Caco-2 (cell line): ENCODE measurements around the gene CAPN5. TPM values are rescaled to one million over a fixed set of nuclear protein-coding genes. Genes with fewer than 3 reads are reported as not detected.

Experiments
- BruUV-seq: library from RNA; stranded (reverse); fragments of 400-500 nt; replicated peaks from 2 replicates; lab custom pipeline; 2021; lab: Mats Ljungman, UMichigan
- CTCF ChIA-PET: fragments of 300-600 bp; sonication (Branson Sonifier 250); formaldehyde crosslinking; loops from one replicate; lab custom pipeline; 2022; ENCODE audit warnings: antibody characterized with exemption; lab: Charles Lee
- POLR2A ChIA-PET: fragments of 300-600 bp; sonication (Branson Sonifier 250); formaldehyde crosslinking; loops from one replicate; lab custom pipeline; 2022; ENCODE audit warnings: antibody characterized with exemption; lab: Charles Lee
- DNase-seq, 2 experiments: peaks; one replicate each; pipeline versions ENCODE4 v3.0.0 to v3.0.0-alpha.2; 2020 to 2022
- H3K27me3 ChIP-seq: replicated peaks from 2 replicates; pipeline ENCODE4 v1.6.0; 2011; ENCODE audit warnings: low read length; ENCODE audit not compliant: control insufficient read depth, insufficient read depth
- H3K36me3 ChIP-seq: 2 replicates; pipeline ENCODE4 v1.5.1; 2011; ENCODE audit warnings: low read length; ENCODE audit not compliant: control insufficient read depth, insufficient read depth
- H3K4me1 ChIP-seq: fragments of 250-450 bp; sonication (Bioruptor Pico); 2 replicates; pipeline ENCODE4 v1.5.1; 2020; ENCODE audit warnings: mild to moderate bottlenecking
- H3K4me3 ChIP-seq: 2 replicates; pipeline ENCODE4 v1.5.1; 2011; ENCODE audit warnings: low read depth, mild to moderate bottlenecking, control low read depth, low read length
- H3K9me3 ChIP-seq: fragments of 250-450 bp; sonication (Bioruptor Pico); 2 replicates; pipeline ENCODE4 v1.5.1; 2020; ENCODE audit warnings: mild to moderate bottlenecking, moderate library complexity
- H3K27ac Mint-ChIP-seq: one replicate; pipeline ENCODE4 v1.8.0; 2022; ENCODE audit warnings: mixed read lengths; ENCODE audit not compliant: unreplicated experiment
- H3K27me3 Mint-ChIP-seq: one replicate; pipeline ENCODE4 v1.8.0; 2022; ENCODE audit warnings: mixed read lengths; ENCODE audit not compliant: insufficient read depth, unreplicated experiment
- H3K36me3 Mint-ChIP-seq: one replicate; pipeline ENCODE4 v1.8.0; 2022; ENCODE audit warnings: mild to moderate bottlenecking, mixed read lengths; ENCODE audit not compliant: insufficient read depth, unreplicated experiment
- H3K4me1 Mint-ChIP-seq: one replicate; pipeline ENCODE4 v1.8.0; 2022; ENCODE audit warnings: low read depth, mixed read lengths; ENCODE audit not compliant: unreplicated experiment
- H3K4me3 Mint-ChIP-seq: one replicate; pipeline ENCODE4 v1.8.0; 2022; ENCODE audit warnings: mild to moderate bottlenecking, moderate library complexity, mixed read lengths; ENCODE audit not compliant: unreplicated experiment
- H3K9me3 Mint-ChIP-seq: one replicate; pipeline ENCODE4 v1.8.0; 2022; ENCODE audit warnings: mixed read lengths; ENCODE audit not compliant: unreplicated experiment
- intact Hi-C: fragments of 100-400 bp; cut with micrococcal nuclease; formaldehyde crosslinking; loops from one replicate; pipeline ENCODE4 v1.10.0; 2022; ENCODE audit not compliant: unreplicated experiment
- total RNA-seq: library from RNA; stranded (reverse); gene quantifications from 2 replicates; pipeline ENCODE4 v1.2.3, GENCODE V29; 2022
- TF ChIP-seq, protein P1 (sequence below), 2 experiments: fragments of 200-600 bp in 1 of 2; IDR thresholded peaks; 1 replicate in 1 of 2; 2 replicates in 1 of 2; pipeline versions ENCODE4 v1.5.1 to v1.8.0; 2011 to 2022; ENCODE audit warnings: antibody characterized with exemption in 1 of 2, control low read depth in 1 of 2, inconsistent platforms in 1 of 2, low read depth in 1 of 2, low read length in 1 of 2, mild to moderate bottlenecking in 1 of 2, moderate library complexity in 1 of 2; ENCODE audit not compliant: insufficient read depth in 1 of 2, severe bottlenecking in 1 of 2, unreplicated experiment in 1 of 2

The CAPN5 gene
- total RNA-seq, 1 experiment from 2014 or later: 21.2 TPM

- CTCF ChIA-PET: interaction anchor here (1.3 to 4.8 kb wide), 6 partner anchors 10 to 301 kb away, joined by 4 to 47 read pairs (median 22); no protein-coding TSS in a partner anchor
- Mint-ChIP-seq H3K9me3 (peaks cover 11% of the 10 kb centered on the region), H3K27me3 (no peaks in the 10 kb centered on the region), H3K4me1 (peaks cover 33% of the 10 kb centered on the region), H3K27ac (no peak overlapping the region), H3K36me3 (peaks cover 13% of the 10 kb centered on the region), H3K4me3 (peak overlapping the region; percentile 31)
- TF ChIP-seq, protein P1, sequence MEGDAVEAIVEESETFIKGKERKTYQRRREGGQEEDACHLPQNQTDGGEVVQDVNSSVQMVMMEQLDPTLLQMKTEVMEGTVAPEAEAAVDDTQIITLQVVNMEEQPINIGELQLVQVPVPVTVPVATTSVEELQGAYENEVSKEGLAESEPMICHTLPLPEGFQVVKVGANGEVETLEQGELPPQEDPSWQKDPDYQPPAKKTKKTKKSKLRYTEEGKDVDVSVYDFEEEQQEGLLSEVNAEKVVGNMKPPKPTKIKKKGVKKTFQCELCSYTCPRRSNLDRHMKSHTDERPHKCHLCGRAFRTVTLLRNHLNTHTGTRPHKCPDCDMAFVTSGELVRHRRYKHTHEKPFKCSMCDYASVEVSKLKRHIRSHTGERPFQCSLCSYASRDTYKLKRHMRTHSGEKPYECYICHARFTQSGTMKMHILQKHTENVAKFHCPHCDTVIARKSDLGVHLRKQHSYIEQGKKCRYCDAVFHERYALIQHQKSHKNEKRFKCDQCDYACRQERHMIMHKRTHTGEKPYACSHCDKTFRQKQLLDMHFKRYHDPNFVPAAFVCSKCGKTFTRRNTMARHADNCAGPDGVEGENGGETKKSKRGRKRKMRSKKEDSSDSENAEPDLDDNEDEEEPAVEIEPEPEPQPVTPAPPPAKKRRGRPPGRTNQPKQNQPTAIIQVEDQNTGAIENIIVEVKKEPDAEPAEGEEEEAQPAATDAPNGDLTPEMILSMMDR (IDR thresholded peaks at IDR 0.05; ENCODE audit: insufficient read depth in 1 of 2, low read depth in 1 of 2, low read length in 1 of 2, severe bottlenecking in 1 of 2, unreplicated experiment in 1 of 2): no peak
- no TSS peak for BruUV-seq
- DNase-seq: peak in 1 of 2 experiments; percentile 46
- Histone ChIP-seq H3K36me3 (no peaks in the 10 kb centered on the region), H3K27me3 (no peaks in the 10 kb centered on the region), H3K9me3 (no peaks in the 10 kb centered on the region), H3K4me1 (peaks cover 28% of the 10 kb centered on the region), H3K4me3 (no peak overlapping the region)
- intact Hi-C loops: no loop called here
- POLR2A ChIA-PET: interaction anchor here (1.0 to 1.9 kb wide), 2 partner anchors 73 to 254 kb away, joined by 3 to 4 read pairs; no protein-coding TSS in a partner anchor
Observed at GRCh38 chr11:77035580-77035979, 31.2 kb upstream of the CAPN5 start.

GRCh38 chr11:77036398-77036797, 30.4 kb upstream of the CAPN5 start:
- H3K27me3 Mint-ChIP-seq: no peaks in the 10 kb centered on the region
- Histone ChIP-seq H3K36me3 (no peaks in the 10 kb centered on the region), H3K4me3 (no peak overlapping the region), H3K9me3 (no peaks in the 10 kb centered on the region), H3K4me1 (peaks cover 28% of the 10 kb centered on the region), H3K27me3 (no peaks in the 10 kb centered on the region)
- H3K4me3 Mint-ChIP-seq: peak overlapping the region; percentile 15
- TF ChIP-seq, protein P1 (IDR thresholded peaks at IDR 0.05; ENCODE audit: insufficient read depth in 1 of 2, low read depth in 1 of 2, low read length in 1 of 2, severe bottlenecking in 1 of 2, unreplicated experiment in 1 of 2): no peak
- DNase-seq: peak in 1 of 2 experiments; percentile 78
- peaks cover 32% of the 10 kb centered on the region for H3K4me1 Mint-ChIP-seq
- POLR2A ChIA-PET: interaction anchor here (0.6 to 1.9 kb wide), 3 partner anchors 11 to 255 kb away, joined by 3 to 4 read pairs (median 4); no protein-coding TSS in a partner anchor
- peaks cover 14% of the 10 kb centered on the region for H3K36me3 Mint-ChIP-seq
- peak overlapping the region; percentile 31 for H3K27ac Mint-ChIP-seq
- intact Hi-C loops: loop anchor here (1.0 to 2.0 kb wide), 4 partner anchors 10 to 116 kb away; no protein-coding TSS in a partner anchor
- H3K9me3 Mint-ChIP-seq: peaks cover 11% of the 10 kb centered on the region
- BruUV-seq: no TSS peak
- CTCF ChIA-PET: interaction anchor here (0.5 to 4.8 kb wide), 11 partner anchors 9 to 412 kb away, joined by 3 to 47 read pairs (median 5); partner anchors contain the start of gene CAPN5

GRCh38 chr11:77037057-77037456, 29.7 kb upstream of the CAPN5 start:
- TF ChIP-seq, protein P1 (IDR thresholded peaks at IDR 0.05; ENCODE audit: insufficient read depth in 1 of 2, low read depth in 1 of 2, low read length in 1 of 2, severe bottlenecking in 1 of 2, unreplicated experiment in 1 of 2): no peak
- Mint-ChIP-seq H3K9me3 (peaks cover 11% of the 10 kb centered on the region), H3K4me1 (peaks cover 32% of the 10 kb centered on the region), H3K27ac (peak overlapping the region; percentile 31), H3K27me3 (no peaks in the 10 kb centered on the region), H3K36me3 (peaks cover 14% of the 10 kb centered on the region), H3K4me3 (peak overlapping the region; percentile 15)
- intact Hi-C loops: loop anchor here (2.0 kb wide), 1 partner anchor 116 kb away; no protein-coding TSS in a partner anchor
- POLR2A ChIA-PET: interaction anchor here (0.6 to 1.9 kb wide), 2 partner anchors 59 to 74 kb away, joined by 3 to 4 read pairs; no protein-coding TSS in a partner anchor
- Histone ChIP-seq H3K36me3 (no peaks in the 10 kb centered on the region), H3K9me3 (no peaks in the 10 kb centered on the region), H3K27me3 (no peaks in the 10 kb centered on the region), H3K4me1 (peaks cover 28% of the 10 kb centered on the region), H3K4me3 (no peak overlapping the region)
- no peak for DNase-seq
- BruUV-seq: no TSS peak
- CTCF ChIA-PET: interaction anchor here (0.5 to 4.8 kb wide), 11 partner anchors 8 to 412 kb away, joined by 3 to 47 read pairs (median 5); no protein-coding TSS in a partner anchor
